ENCODE measurements around the gene PKIG.

Gene PKIG

GRCh38 chr20:44609006-44609515, 26.7 kb downstream of the PKIG start:
- peaks cover 10% of the 10 kb centered on the region for H3K4me1 Mint-ChIP-seq (ENCODE audit: low read depth)
- peaks cover 4% of the 10 kb centered on the region for H3K36me3 Mint-ChIP-seq (ENCODE audit: low read depth)
- no peak overlapping the region for H3K4me3 Mint-ChIP-seq
- intact Hi-C loops (cut with micrococcal nuclease): no loop called here
- H3K9me3 Mint-ChIP-seq: no peaks in the 10 kb centered on the region
- H3K27ac Mint-ChIP-seq: no peak overlapping the region
- no peaks in the 10 kb centered on the region for H3K27me3 Mint-ChIP-seq

GRCh38 chr20:44609516-44610312, 27.3 kb downstream of the PKIG start:
- peak overlapping the region; percentile 51 for H3K27ac Mint-ChIP-seq
- no peaks in the 10 kb centered on the region for H3K9me3 Mint-ChIP-seq
- peak overlapping the region; percentile 70 for H3K4me3 Mint-ChIP-seq
- intact Hi-C loops (cut with micrococcal nuclease): loop anchor here (1.0 to 2.0 kb wide), 4 partner anchors 33 to 225 kb away; no protein-coding TSS in a partner anchor
- H3K27me3 Mint-ChIP-seq: no peaks in the 10 kb centered on the region
- peaks cover 11% of the 10 kb centered on the region for H3K36me3 Mint-ChIP-seq (ENCODE audit: low read depth)
- H3K4me1 Mint-ChIP-seq (ENCODE audit: low read depth): peaks cover 10% of the 10 kb centered on the region

- Mint-ChIP-seq H3K4me3 (no peak overlapping the region), H3K4me1 (ENCODE audit: low read depth) (peaks cover 10% of the 10 kb centered on the region), H3K27me3 (no peaks in the 10 kb centered on the region), H3K27ac (peak overlapping the region; percentile 51), H3K36me3 (ENCODE audit: low read depth) (peaks cover 16% of the 10 kb centered on the region), H3K9me3 (no peaks in the 10 kb centered on the region)
- intact Hi-C loops (cut with micrococcal nuclease): loop anchor here (1.0 to 2.0 kb wide), 4 partner anchors 34 to 226 kb away; no protein-coding TSS in a partner anchor
Measured at GRCh38 chr20:44610313-44610962, 28.1 kb downstream of the PKIG start.

GRCh38 chr20:44613575-44613974, 31.2 kb downstream of the PKIG start:
- Mint-ChIP-seq H3K27ac (no peak overlapping the region), H3K27me3 (no peaks in the 10 kb centered on the region), H3K4me1 (ENCODE audit: low read depth) (peaks cover 10% of the 10 kb centered on the region), H3K4me3 (no peak overlapping the region), H3K36me3 (ENCODE audit: low read depth) (peaks cover 30% of the 10 kb centered on the region), H3K9me3 (no peaks in the 10 kb centered on the region)
- intact Hi-C loops (cut with micrococcal nuclease): no loop called here

DNA sequence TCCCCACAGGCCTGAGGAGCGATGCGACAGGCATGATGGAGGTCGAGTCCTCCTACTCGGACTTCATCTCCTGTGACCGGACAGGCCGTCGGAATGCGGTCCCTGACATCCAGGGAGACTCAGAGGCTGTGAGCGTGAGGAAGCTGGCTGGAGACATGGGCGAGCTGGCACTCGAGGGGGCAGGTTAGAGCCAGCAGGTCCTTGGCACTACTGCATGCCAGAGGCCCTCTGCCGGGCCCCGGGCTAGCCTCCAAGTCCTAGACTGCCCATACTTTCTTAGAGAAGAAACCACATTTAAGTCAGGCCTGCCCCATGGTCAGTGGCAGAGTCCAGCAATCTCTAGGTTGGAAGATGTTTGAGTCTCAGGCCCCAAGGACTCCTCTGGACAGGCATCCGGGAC, 32.1 kb downstream of the PKIG start:
- Mint-ChIP-seq H3K4me1 (ENCODE audit: low read depth) (peaks cover 10% of the 10 kb centered on the region), H3K4me3 (no peak overlapping the region), H3K27ac (no peak overlapping the region), H3K9me3 (no peaks in the 10 kb centered on the region), H3K36me3 (ENCODE audit: low read depth) (peaks cover 37% of the 10 kb centered on the region), H3K27me3 (no peaks in the 10 kb centered on the region)
- intact Hi-C loops (cut with micrococcal nuclease): no loop called here

GRCh38 chr20:44615169-44615791, 32.9 kb downstream of the PKIG start:
- H3K9me3 Mint-ChIP-seq: no peaks in the 10 kb centered on the region
- H3K36me3 Mint-ChIP-seq (ENCODE audit: low read depth): peaks cover 45% of the 10 kb centered on the region
- no peak overlapping the region for H3K4me3 Mint-ChIP-seq
- intact Hi-C loops (cut with micrococcal nuclease): no loop called here
- H3K27me3 Mint-ChIP-seq: no peaks in the 10 kb centered on the region
- H3K4me1 Mint-ChIP-seq (ENCODE audit: low read depth): peaks cover 3% of the 10 kb centered on the region
- no peak overlapping the region for H3K27ac Mint-ChIP-seq

DNA sequence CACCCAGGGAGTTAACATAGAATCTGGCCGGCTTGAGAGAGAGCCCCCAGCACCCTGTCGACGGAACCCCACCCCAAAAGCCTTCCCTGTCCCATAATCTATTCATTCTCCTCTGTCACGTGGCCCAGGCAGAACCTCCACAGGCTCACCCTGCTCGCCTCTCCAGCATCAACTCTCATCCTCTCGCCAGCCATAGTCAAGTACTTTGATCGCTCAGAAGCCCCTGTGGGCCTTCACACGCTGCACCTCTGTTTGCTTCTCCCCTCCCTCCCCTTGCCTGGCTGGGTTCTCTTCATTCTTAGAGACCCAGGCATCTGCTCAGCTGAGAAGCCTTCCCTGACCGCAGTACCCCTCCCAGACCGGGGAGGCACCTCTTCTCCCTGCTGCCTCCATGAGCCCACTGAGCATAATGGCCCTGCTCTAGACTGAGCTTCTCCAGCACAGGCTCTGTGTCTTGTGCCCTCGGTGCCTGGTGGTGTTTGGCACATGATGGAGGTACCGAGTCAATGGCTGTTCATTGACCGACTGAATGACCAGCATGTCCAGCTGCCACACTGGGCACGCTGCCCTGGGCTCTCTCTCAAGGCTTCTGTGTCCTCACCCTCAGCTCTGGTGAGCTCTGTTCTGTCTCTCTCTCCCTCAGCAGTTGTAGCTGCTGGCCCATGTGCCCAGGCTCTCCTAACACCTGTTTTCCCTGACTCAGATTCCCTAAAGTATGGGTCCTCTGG, 33.7 kb downstream of the PKIG start:
- Mint-ChIP-seq H3K36me3 (ENCODE audit: low read depth) (peaks cover 52% of the 10 kb centered on the region), H3K9me3 (no peaks in the 10 kb centered on the region), H3K4me3 (no peak overlapping the region), H3K27me3 (no peaks in the 10 kb centered on the region), H3K27ac (no peak overlapping the region), H3K4me1 (ENCODE audit: low read depth) (no peaks in the 10 kb centered on the region)
- intact Hi-C loops (cut with micrococcal nuclease): no loop called here

- H3K36me3 Mint-ChIP-seq (ENCODE audit: low read depth): peaks cover 58% of the 10 kb centered on the region
- H3K27ac Mint-ChIP-seq: no peak overlapping the region
- H3K4me1 Mint-ChIP-seq (ENCODE audit: low read depth): no peaks in the 10 kb centered on the region
- intact Hi-C loops (cut with micrococcal nuclease): no loop called here
- no peak overlapping the region for H3K4me3 Mint-ChIP-seq
- H3K9me3 Mint-ChIP-seq: no peaks in the 10 kb centered on the region
- H3K27me3 Mint-ChIP-seq: no peaks in the 10 kb centered on the region
Measured at GRCh38 chr20:44616604-44616964, 34.2 kb downstream of the PKIG start.

DNA sequence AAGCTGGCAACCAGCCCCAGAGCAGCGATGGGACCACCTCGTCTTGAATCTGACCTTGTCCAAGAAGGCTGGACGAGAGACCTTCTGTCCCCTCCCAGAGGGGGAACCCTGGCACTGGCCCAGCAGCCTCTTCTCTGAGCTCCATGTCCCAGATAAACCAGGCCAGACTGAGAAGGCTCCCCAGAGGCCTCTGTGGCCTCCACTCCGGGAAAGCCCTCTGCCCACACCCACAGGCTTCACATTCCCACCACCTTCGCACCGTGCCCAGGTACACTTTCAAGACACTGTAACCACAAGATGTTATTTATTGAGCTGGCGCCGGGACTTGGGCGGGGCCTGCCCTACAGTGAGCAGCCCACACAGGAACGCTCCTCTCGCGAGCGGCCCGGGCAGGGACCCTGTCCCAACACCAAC, 35.9 kb downstream of the PKIG start:
- H3K4me3 Mint-ChIP-seq: no peak overlapping the region
- peaks cover 75% of the 10 kb centered on the region for H3K36me3 Mint-ChIP-seq (ENCODE audit: low read depth)
- H3K27ac Mint-ChIP-seq: no peak overlapping the region
- intact Hi-C loops (cut with micrococcal nuclease): no loop called here
- peaks cover under 1% of the 10 kb centered on the region for H3K4me1 Mint-ChIP-seq (ENCODE audit: low read depth)
- peaks cover 2% of the 10 kb centered on the region for H3K9me3 Mint-ChIP-seq
- H3K27me3 Mint-ChIP-seq: no peaks in the 10 kb centered on the region

GRCh38 chr20:44619294-44619693, 36.9 kb downstream of the PKIG start:
- intact Hi-C loops (cut with micrococcal nuclease): no loop called here
- Mint-ChIP-seq H3K9me3 (peaks cover 9% of the 10 kb centered on the region), H3K4me1 (ENCODE audit: low read depth) (peaks cover 5% of the 10 kb centered on the region), H3K27me3 (no peaks in the 10 kb centered on the region), H3K4me3 (no peak overlapping the region), H3K36me3 (ENCODE audit: low read depth) (peaks cover 78% of the 10 kb centered on the region), H3K27ac (no peak overlapping the region)

DNA sequence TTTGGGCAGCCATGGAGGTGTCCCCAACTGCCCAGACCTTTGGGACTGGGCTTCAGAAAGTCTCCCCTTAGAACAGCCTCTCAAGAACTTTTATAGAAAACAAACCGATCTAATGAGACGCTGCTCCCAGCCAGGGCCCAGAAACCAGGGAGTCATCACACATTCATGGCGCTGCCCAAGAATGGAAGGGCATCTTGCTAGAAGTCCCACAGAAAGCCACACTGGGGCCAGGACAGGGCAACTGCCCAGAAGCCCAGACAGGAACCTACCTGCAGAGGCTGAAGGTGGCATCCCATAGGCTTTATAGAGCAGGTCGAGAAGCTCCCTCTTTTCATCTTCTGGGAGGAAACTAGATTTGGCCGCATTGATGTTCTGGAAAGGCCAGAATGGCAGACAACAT, 37.7 kb downstream of the PKIG start:
- H3K36me3 Mint-ChIP-seq (ENCODE audit: low read depth): peaks cover 76% of the 10 kb centered on the region
- no peaks in the 10 kb centered on the region for H3K27me3 Mint-ChIP-seq
- intact Hi-C loops (cut with micrococcal nuclease): no loop called here
- H3K9me3 Mint-ChIP-seq: peaks cover 9% of the 10 kb centered on the region
- H3K4me1 Mint-ChIP-seq (ENCODE audit: low read depth): peaks cover 5% of the 10 kb centered on the region
- no peak overlapping the region for H3K27ac Mint-ChIP-seq
- no peak overlapping the region for H3K4me3 Mint-ChIP-seq

- Mint-ChIP-seq H3K4me1 (ENCODE audit: low read depth) (peaks cover 5% of the 10 kb centered on the region), H3K4me3 (no peak overlapping the region), H3K36me3 (ENCODE audit: low read depth) (peaks cover 76% of the 10 kb centered on the region), H3K27me3 (no peaks in the 10 kb centered on the region), H3K9me3 (peaks cover 9% of the 10 kb centered on the region), H3K27ac (no peak overlapping the region)
- intact Hi-C loops (cut with micrococcal nuclease): no loop called here
Measured at GRCh38 chr20:44621325-44621724, 38.9 kb downstream of the PKIG start.

DNA sequence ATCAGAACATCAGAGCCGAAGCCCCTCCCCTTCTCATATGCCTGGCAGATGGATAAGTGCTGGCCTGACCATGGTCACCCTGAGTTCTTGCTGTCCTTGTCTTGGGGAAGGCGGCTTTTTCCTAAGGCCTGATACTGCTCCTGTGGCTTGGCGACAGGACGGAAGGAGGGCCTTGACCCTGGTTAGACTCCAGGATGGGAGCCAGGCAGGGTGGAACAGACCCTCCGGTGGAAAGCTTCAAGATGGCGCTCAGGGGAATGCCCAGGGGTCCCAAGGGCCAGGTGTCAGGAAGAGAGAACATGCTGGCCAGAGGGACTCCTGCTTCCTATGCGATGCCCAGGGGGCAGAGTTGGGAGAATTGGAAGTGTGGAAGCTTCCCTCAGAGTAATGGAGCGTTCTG, 39.6 kb downstream of the PKIG start:
- no peak overlapping the region for H3K27ac Mint-ChIP-seq
- H3K36me3 Mint-ChIP-seq (ENCODE audit: low read depth): peaks cover 71% of the 10 kb centered on the region
- peaks cover 5% of the 10 kb centered on the region for H3K4me1 Mint-ChIP-seq (ENCODE audit: low read depth)
- H3K4me3 Mint-ChIP-seq: no peak overlapping the region
- H3K9me3 Mint-ChIP-seq: peaks cover 9% of the 10 kb centered on the region
- intact Hi-C loops (cut with micrococcal nuclease): no loop called here
- H3K27me3 Mint-ChIP-seq: no peaks in the 10 kb centered on the region

Data from dendritic cell treated with granulocyte-macrophage colony-stimulating factor and Interleukin-4, amounts not matched to agents 40 ng/mL and 50 ng/mL, for 4 days (primary cell).